Sigmoid colon (tissue), 7 donors: ENCODE results near the gene TPH2. TPM values are rescaled to one million over a fixed set of nuclear protein-coding genes. Genes with fewer than 3 reads are reported as not detected.

ENCODE experiments used
- DNase-seq: peaks from one replicate; pipeline ENCODE4 v3.0.0-alpha.2; 2019
- H3K27ac ChIP-seq, 4 donors: fragments of 200-600 bp; sonication (generic); one replicate each; pipeline ENCODE4 v1.5.1; 2016 to 2019; ENCODE audit warnings: mild to moderate bottlenecking in 1 of 4
- H3K27me3 ChIP-seq, 3 donors: fragments of 200-600 bp; sonication (generic); one replicate each; pipeline ENCODE4 v1.5.1; 2019; ENCODE audit warnings: mild to moderate bottlenecking in 1 of 3
- H3K36me3 ChIP-seq, 4 donors: fragments of 200-600 bp; sonication (generic); one replicate each; pipeline ENCODE4 v1.5.1; 2016 to 2019
- H3K4me1 ChIP-seq, 4 donors: fragments of 200-600 bp; sonication (generic); one replicate each; pipeline ENCODE4 v1.5.1; 2017 to 2019
- H3K4me3 ChIP-seq, 4 donors: fragments of 200-600 bp; sonication (generic); one replicate each; pipeline ENCODE4 v1.5.1; 2017 to 2019; ENCODE audit warnings: mild to moderate bottlenecking in 2 of 4, moderate library complexity in 1 of 4
- H3K9me3 ChIP-seq, 4 donors: fragments of 200-600 bp in 3 of 4; sonication (generic) in 3 of 4; one replicate each; pipeline versions ENCODE4 v1.5.1 to v1.6.1; 2013 to 2019
- EP300 ChIP-seq, 4 donors: sonication (generic); formaldehyde crosslinking; IDR thresholded peaks; one replicate each; pipeline ENCODE4 v1.6.1; 2017; ENCODE audit warnings: antibody characterized with exemption in 4 of 4
- POLR2A ChIP-seq, 2 donors: fragments of 450-650 bp; IDR thresholded peaks; one replicate each; pipeline ENCODE4 v1.6.1; 2016; ENCODE audit warnings: antibody characterized with exemption in 2 of 2, mild to moderate bottlenecking in 2 of 2, moderate library complexity in 2 of 2
- POLR2AphosphoS5 ChIP-seq, 4 donors: sonication (generic); formaldehyde crosslinking; IDR thresholded peaks; one replicate each; pipeline ENCODE4 v1.6.1; 2017; ENCODE audit warnings: antibody characterized with exemption in 4 of 4
- WGBS, 2 donors: extraction: QIAGEN DNeasy Blood & Tissue Kit; methylation state at CpG; one replicate each; pipeline ENCODE4 v1.1.7; 2013; 5-methylcytosine and 5-hydroxymethylcytosine counted together
- intact Hi-C: fragments of 100-400 bp; cut with DNase I; formaldehyde crosslinking; loops from one replicate; pipeline ENCODE4 v1.15.1; 2023
- polyA plus RNA-seq, 3 donors: library from polyadenylated mRNA; stranded (reverse); fragments of 200-250 nt; gene quantifications; one replicate each; pipeline ENCODE4 v1.2.3, GENCODE V29; 2013
- total RNA-seq, 4 donors: library from RNA; depleted of rRNA; stranded (reverse); fragments of >200 nt; gene quantifications; one replicate each; pipeline ENCODE4 v1.1.0, GENCODE V29; 2016
- TF ChIP-seq, protein P1 (sequence below), 4 experiments: fragments of 450-650 bp in 3 of 4; fragments of 200-600 bp in 1 of 4; IDR thresholded peaks; one replicate each; pipeline ENCODE4 v1.5.1; 2016 to 2019; ENCODE audit warnings: antibody characterized with exemption in 4 of 4, mild to moderate bottlenecking in 3 of 4, moderate library complexity in 2 of 4
- donor health status: healthy with polysubstance abuse.
- donor health status: Bipolar disorder and iron deficiency.
- donor health status: healthy.

The TPH2 gene
- total and polyA plus RNA-seq, 7 donors = 0.14 to 0.55 (median 0.36) TPM; not detected in 4

DNA sequence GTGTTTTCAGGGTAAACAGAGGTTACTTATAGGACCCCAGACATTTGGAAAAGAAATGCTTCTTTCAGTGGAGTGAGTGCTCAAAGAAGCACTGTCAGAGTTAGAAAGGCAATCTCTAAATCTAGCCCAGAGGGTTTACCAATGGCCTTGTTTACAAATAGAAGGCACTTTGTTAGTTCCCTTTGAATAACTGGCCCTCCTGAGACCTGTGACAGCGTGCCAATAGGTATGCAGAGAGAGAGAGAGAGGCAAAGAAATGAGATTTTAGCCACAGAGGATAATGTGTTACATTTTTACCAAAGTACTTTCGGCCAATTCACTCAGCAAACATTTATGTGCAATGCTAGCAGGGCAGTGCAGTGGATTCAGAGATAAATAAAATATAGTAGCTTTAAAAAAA is 41.9 kb downstream of the TPH2 start:
- H3K4me1 ChIP-seq = peaks cover 0 to 7% (median 3%) of the 10 kb centered on the region in 4 donors
- H3K4me3 ChIP-seq = no peak overlapping the region
- intact Hi-C loops = no loop called here
- TF ChIP-seq EP300 (IDR thresholded peaks at IDR 0.05) = no peak
- TF ChIP-seq, protein P1, sequence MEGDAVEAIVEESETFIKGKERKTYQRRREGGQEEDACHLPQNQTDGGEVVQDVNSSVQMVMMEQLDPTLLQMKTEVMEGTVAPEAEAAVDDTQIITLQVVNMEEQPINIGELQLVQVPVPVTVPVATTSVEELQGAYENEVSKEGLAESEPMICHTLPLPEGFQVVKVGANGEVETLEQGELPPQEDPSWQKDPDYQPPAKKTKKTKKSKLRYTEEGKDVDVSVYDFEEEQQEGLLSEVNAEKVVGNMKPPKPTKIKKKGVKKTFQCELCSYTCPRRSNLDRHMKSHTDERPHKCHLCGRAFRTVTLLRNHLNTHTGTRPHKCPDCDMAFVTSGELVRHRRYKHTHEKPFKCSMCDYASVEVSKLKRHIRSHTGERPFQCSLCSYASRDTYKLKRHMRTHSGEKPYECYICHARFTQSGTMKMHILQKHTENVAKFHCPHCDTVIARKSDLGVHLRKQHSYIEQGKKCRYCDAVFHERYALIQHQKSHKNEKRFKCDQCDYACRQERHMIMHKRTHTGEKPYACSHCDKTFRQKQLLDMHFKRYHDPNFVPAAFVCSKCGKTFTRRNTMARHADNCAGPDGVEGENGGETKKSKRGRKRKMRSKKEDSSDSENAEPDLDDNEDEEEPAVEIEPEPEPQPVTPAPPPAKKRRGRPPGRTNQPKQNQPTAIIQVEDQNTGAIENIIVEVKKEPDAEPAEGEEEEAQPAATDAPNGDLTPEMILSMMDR (IDR thresholded peaks at IDR 0.05) = no peak
- TF ChIP-seq POLR2A (IDR thresholded peaks at IDR 0.05) = no peak
- no peak for TF ChIP-seq POLR2AphosphoS5 (IDR thresholded peaks at IDR 0.05)
- no peaks in the 10 kb centered on the region for H3K9me3 ChIP-seq
- no peaks in the 10 kb centered on the region for H3K27me3 ChIP-seq
- 41 to 46% methylated on average over 2 of the region's 2 CpGs for WGBS, 2 donors
- no peak for DNase-seq
- H3K36me3 ChIP-seq = no peaks in the 10 kb centered on the region
- H3K27ac ChIP-seq = no peak overlapping the region

GRCh38 chr12:71981149-71981548 is 42.5 kb downstream of the TPH2 start:
- no peaks in the 10 kb centered on the region for H3K27me3 ChIP-seq
- no peaks in the 10 kb centered on the region for H3K9me3 ChIP-seq
- TF ChIP-seq POLR2A (IDR thresholded peaks at IDR 0.05) (no peak), EP300 (IDR thresholded peaks at IDR 0.05) (no peak), POLR2AphosphoS5 (IDR thresholded peaks at IDR 0.05) (no peak)
- TF ChIP-seq, protein P1 (IDR thresholded peaks at IDR 0.05) = no peak
- WGBS, 2 donors = 88 to 95% methylated on average over 1 of the region's 1 CpG
- DNase-seq = no peak
- no peaks in the 10 kb centered on the region for H3K36me3 ChIP-seq
- H3K4me1 ChIP-seq = peaks cover 0 to 7% (median 3%) of the 10 kb centered on the region in 4 donors
- no peak overlapping the region for H3K27ac ChIP-seq
- intact Hi-C loops = no loop called here
- no peak overlapping the region for H3K4me3 ChIP-seq

DNA sequence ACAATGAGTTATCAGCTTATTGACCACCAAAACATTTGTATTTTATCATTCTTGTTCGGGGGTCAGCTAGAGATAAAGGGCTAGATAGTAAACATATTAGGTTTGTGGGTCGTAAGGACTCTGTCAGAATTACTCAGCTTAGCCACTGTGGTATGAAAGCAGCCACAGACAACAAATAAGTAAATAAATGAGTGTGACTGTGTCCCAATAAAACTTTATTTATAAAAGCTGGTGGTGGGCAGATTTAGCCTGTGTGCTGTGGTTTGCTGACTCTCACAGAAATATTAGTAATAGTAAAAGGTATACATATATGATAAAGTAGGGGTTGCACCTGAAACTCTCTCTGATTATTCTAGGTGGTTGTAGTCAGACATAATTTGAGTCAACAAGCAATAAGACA is 56.1 kb downstream of the TPH2 start:
- Histone ChIP-seq H3K4me1 (no peaks in the 10 kb centered on the region), H3K36me3 (no peaks in the 10 kb centered on the region), H3K4me3 (no peak overlapping the region), H3K27ac (no peak overlapping the region), H3K27me3 (no peaks in the 10 kb centered on the region), H3K9me3 (no peaks in the 10 kb centered on the region)
- 36 to 69% methylated on average over 2 of the region's 2 CpGs for WGBS, 2 donors
- TF ChIP-seq, protein P1 (IDR thresholded peaks at IDR 0.05) = no peak
- TF ChIP-seq EP300 (IDR thresholded peaks at IDR 0.05) = no peak
- no peak for TF ChIP-seq POLR2A (IDR thresholded peaks at IDR 0.05)
- no peak for TF ChIP-seq POLR2AphosphoS5 (IDR thresholded peaks at IDR 0.05)
- intact Hi-C loops = no loop called here
- DNase-seq = no peak

- WGBS, 2 donors = 6 to 57% methylated on average over 1 of the region's 1 CpG
- intact Hi-C loops = no loop called here
- Histone ChIP-seq H3K36me3 (no peaks in the 10 kb centered on the region), H3K4me1 (no peaks in the 10 kb centered on the region), H3K27me3 (no peaks in the 10 kb centered on the region), H3K4me3 (no peak overlapping the region), H3K27ac (no peak overlapping the region), H3K9me3 (no peaks in the 10 kb centered on the region)
- TF ChIP-seq POLR2A (IDR thresholded peaks at IDR 0.05) (no peak), EP300 (IDR thresholded peaks at IDR 0.05) (no peak), POLR2AphosphoS5 (IDR thresholded peaks at IDR 0.05) (no peak)
- TF ChIP-seq, protein P1 (IDR thresholded peaks at IDR 0.05) = no peak
- DNase-seq = no peak
Measured at GRCh38 chr12:71999795-72000194, 61.1 kb downstream of the TPH2 start.

GRCh38 chr12:72000969-72001648 is 62.5 kb downstream of the TPH2 start:
- no peak overlapping the region for H3K4me3 ChIP-seq
- H3K36me3 ChIP-seq = no peaks in the 10 kb centered on the region
- no peaks in the 10 kb centered on the region for H3K9me3 ChIP-seq
- no peaks in the 10 kb centered on the region for H3K4me1 ChIP-seq
- TF ChIP-seq, protein P1 (IDR thresholded peaks at IDR 0.05) = no peak
- TF ChIP-seq EP300 (IDR thresholded peaks at IDR 0.05) = no peak
- no peak for TF ChIP-seq POLR2AphosphoS5 (IDR thresholded peaks at IDR 0.05)
- no peak for TF ChIP-seq POLR2A (IDR thresholded peaks at IDR 0.05)
- no peak for DNase-seq
- no peaks in the 10 kb centered on the region for H3K27me3 ChIP-seq
- H3K27ac ChIP-seq = no peak overlapping the region
- intact Hi-C loops = no loop called here
- 58 to 75% methylated on average over 9 of the region's 9 CpGs for WGBS, 2 donors
